Activated CD8-positive, alpha-beta memory T cell treated with anti-CD3 and anti-CD28 coated beads, Interleukin-2, amount 50 U/mL, for 48 hours (primary cell): ENCODE measurements around the gene BSPRY.
A peak's percentile ranks its signal among the peaks of the same experiment; 100 is the strongest.
"Not testable (repeated sequence)": the region's sequence is repeated elsewhere in the genome, so short reads cannot be mapped to it uniquely, and the experiment has no call there.

Source experiments
- DNase-seq: peaks from one replicate; pipeline ENCODE4 v3.0.0-alpha.2; 2020

The BSPRY gene

DNA sequence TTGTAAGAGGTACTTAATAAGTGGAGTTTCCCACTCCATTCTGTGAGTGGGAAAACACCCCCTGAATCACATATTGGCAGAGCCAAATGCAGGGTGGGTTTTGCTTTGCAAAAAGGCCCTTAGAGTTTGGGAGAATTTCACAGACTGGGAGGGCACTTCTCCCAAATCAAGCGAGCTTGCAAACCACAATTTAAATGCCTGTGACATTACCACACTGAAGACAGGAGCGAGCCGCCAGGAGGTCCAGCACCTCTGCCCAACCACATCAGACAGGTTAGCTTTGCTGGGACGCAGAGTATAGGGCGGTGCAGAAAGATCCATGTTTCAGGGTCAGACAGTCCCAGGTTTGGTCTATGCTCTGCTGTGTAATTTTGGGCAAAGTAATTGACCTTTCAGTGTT is 49.5 kb downstream of the BSPRY start:
- DNase-seq: no peak

DNA sequence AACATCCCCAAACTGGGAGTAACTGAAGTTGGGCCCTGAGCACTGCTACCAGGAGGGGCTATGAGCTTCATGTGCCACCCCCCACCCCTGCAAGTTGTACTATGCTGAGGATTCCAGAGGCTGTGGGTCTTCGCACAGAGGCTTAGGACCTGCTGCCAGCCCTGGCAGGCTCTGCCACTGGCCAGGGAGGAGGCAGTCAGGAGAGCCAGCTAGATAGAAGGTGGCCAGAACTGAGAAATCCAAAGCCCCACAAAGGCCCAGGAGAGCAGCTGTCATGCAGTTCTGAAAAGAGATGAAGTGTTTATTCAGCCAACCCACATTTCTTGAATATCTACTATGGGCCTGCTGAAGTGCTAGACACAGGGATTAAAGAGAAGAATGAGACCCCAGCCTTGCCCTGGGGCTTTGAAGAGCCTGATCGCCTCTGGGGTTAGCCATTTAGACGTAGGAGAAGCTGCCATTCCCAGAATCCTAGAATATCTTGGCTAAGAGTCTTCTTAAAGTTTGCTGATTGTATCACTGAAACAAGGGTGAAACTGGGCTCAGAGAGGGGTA is 50.4 kb downstream of the BSPRY start:
- DNase-seq: no peak

DNA sequence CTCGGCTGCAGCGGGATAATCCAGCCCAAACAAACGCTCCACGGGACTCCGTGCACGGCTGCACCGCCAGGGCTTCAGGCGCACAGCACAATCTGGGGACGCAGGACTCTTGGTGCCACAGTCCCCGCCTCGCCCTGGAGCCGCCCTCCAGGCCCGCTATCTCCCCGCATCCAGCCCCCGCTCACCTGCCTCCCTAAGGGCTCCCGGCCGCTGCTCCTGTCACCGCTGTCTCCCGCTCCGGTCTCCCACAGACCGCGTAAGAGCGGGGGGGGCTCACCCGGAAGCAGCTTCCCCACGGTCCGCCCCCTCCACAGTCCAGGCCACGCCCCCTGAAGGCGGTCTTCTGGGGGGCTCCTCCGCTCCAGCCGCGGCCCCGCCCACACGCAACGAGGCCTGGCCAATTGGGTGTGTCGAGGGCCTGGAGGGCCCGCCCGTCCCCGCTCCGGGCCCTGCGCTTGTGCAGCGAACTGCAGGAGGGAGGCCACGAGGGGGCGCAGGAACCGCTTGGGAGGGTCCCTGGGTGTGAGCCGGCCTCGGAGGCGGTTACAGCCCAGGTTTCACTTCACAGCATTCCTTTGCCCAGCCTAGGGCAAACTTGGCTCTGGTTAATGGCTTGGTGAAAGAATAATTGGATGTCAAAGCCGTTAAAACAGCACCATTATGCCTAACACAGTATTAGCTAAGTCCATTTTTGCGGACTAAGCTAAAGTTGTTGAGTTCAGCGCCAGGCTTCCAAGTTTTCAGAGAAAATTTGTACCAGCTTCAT is 51.9 kb downstream of the BSPRY start, which contains the start of gene ALAD:
TSS of gene ALAD (minus strand) at position 258 of the 766 bp plus-strand sequence. CDS start 7,725 bp downstream, outside the sequence.
- peak; percentile 99 for DNase-seq

DNA sequence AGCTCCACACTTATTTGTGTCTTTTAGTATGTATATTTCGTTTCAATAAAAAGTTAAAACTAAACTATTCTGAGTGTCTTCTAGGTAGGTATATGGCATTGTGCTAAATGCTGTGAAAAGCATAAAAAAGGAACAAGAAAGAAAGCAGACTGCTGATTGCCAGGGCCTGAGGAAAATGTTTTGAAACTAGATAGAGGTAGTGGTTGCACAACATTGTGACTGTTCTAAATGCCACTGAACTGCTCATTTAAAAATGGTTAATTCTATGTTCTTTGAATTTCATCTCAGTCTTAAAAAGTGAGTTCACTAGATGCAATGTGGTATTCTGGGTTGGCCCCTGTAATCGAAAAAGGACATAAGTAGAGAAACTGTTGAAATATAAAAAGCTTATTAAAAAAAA is 54.3 kb downstream of the BSPRY start:
- DNase-seq: no peak

DNA sequence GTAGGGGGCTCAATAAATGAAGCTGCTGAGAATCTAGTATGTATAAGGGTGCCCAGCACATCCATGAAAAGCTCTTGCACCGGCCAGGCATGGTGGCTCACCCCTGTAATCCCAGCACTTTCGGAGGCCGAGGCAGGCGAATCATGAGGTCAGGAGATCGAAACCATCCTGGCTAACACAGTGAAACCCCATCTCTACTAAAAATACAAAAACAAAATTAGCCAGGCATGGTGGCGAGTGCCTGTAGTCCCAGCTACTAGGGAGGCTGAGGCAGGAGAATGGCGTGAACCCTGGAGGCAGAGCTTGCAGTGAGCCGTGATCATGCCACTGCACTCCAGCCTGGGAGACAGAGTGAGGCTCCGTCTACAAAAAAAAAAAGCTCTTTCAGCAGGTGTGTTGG is 57.0 kb downstream of the BSPRY start:
- not testable (repeated sequence) for DNase-seq

DNA sequence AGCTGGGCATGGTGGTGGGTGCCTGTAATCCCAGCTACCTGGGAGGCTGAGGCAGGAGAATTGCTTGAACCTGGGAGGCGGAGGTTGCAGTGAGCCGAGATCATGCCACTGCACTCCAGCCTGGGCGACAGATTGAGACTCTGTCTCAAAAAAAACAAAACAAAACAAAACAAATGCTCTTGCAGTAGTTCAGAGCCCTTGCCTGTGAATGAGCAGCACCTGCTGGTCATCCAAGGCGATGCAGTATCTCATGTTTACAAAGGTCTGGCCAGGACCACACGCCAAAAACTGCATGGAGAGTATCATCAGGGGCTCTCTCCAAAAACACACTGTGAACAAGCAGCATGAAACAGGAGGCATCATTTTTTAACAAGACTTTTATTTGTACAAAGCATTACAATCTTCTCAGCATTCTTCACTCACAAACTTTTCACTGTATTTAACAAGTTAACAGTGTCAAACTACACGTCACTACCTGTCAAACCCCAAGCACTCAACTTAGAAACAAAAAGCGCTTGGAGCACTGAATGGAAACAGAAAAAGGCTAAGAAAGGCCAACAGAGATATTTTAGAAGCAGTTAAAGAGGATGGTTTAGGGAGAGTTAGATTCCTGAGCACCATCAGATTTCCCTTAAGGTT is 57.7 kb downstream of the BSPRY start:
- not testable (repeated sequence) for DNase-seq

DNA sequence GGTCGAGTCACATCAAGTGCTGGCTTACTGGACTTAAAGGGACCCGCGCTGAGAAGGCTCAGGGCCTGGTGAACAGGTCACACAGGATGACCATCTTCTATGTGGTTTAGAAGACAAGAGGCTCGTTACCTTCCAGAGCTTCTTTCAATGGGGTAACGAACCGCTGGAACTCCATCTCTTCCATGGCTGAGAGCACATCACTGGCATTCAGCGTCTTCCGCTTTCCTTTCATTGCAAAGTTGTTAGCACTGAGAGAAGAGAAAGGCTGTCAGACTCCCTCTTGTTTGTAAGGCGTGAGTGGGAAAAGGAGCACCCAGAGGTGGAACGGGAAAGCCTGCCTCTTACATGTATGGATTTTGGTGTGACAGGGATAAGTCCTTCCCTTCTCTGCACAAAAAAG is 60.1 kb downstream of the BSPRY start:
- no peak for DNase-seq

DNA sequence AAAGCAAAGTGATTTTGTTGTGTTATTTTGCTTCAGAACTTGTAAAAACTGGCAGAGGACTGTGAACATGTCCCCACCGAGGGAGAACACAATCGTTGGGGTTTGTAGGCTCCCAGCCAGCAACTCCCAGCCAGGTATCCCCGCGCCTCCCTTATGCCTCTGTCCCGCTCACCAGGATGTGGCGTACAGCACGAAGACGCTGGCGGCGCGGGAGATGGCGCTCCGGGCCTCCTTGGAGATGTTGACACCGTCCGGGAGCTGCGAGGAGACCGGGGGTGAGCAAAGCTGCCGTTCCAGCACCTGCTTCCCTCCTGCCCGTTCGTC is 60.5 kb downstream of the BSPRY start:
- no peak for DNase-seq

DNA sequence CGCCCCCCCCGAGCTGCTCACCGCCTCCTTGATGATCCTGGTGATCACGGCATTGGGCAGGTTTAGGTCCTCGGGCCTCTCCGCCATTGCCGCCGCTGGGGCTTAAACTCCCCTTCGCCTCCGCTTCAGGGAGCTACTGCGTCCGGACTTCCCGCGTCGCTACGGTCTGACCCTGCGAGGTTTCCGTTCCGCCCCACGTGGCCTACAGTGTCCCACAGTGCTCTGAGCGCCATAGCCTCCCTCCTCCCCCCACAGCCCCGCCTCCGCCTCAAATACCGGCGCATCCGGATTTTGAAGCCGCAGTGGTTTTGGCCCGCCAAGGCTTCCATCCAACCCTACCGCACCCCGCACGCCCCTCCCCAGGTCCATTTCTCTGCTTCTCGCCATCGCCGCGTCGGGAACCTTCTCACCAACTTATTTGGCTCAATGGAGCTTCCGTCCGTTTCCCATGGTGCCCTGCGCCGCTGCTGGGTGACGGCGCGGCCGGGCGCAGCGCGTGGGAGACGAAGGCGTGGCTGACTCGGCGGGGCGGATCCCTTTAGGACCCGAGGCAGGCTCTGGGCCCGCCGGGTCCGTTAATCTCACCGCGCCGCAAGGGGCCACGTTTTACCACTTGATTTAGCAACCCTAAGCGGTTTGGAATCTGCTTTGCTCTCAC is 61.0 kb downstream of the BSPRY start, which contains the start of the genes C9orf43 and POLE3:
TSS of gene C9orf43 (plus strand) at position 541 of the 658 bp plus-strand sequence. CDS start 2,747 bp downstream, outside the sequence.
TSS of gene POLE3 (minus strand) at position 469 of the 658 bp plus-strand sequence. CDS start at position 87, 382 bp downstream.
- peak; percentile 96 for DNase-seq

DNA sequence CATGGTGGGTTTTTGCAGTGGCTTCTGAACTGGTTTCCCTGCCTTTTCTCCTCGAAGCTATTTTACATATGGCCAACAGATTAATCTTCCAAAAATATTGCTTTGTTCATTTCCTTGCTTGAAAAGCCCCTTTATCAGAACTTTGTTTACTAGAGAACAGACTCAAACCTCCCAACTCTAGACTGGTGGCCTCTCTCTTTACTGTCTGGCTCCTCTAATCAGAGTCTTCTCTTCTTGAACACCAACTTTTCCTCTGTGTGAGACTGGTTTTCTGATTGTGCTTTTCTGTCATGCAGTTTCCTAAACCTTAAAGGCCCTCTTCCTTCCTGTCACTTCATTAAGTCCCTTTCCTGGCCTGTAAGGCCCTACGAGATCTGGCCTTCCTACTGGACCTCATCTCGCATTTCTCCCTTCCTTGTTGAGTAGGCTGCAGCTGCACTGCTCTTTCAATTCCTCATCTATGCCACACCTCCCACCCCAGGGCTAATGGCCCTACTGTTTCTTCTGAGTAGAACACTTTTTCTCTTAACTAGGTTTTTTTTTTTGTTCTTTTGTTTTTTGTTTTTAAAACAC is 66.9 kb downstream of the BSPRY start:
- DNase-seq: no peak

DNA sequence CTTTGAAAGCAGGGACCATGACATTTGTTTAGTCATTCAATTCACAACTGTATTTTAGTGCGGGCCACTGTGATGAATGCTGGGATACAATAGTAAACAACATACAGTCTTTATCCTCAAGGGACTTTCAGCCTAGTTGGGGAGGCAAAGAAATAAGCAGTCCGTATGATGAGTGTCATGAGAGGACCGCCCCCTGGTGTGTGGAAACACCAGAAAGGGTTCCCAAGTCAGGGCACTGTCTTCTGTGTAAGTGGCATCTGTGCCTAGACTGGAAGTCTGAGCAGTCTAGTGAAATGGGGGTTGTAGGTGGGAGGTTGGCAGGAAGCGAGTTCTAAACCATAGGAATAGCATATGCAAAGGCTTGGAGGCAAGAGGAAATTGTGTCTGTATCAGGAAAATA is 68.0 kb downstream of the BSPRY start:
- no peak for DNase-seq
